NCI-H510A (cell line): ENCODE results near the gene C10orf62.

Experiments used
- DNase-seq: peaks from one replicate; lab custom pipeline; 2025; lab: John Stamatoyannopoulos, UW

Gene C10orf62

GRCh38 chr10:97585439-97585811 lies 4.1 kb upstream of the C10orf62 start:
- no peak for DNase-seq

DNA sequence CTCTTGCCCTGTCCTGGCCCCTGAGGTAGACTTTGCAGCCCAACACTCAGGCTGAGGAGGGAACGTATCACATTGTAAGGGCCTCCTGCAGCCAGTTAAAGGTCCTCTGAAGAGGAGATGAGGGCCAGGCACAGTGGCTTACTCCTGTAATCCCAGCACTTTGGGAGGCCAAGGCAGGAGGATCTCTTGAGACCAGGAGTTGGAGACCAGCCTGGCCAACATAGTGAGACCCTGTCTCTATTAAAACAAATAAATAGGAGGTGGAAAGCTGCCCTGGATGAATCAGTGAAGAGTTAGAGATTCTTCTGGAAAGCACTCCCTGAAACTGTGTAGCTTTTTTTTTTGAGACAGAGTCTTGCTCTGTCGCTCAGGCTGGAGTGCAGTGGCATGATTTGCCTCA lies 2.3 kb upstream of the C10orf62 start:
- no peak for DNase-seq

GRCh38 chr10:97590082-97590747 lies 694 bp downstream of the C10orf62 start:
- no peak for DNase-seq

- DNase-seq = no peak
Observed at GRCh38 chr10:97590748-97591495, 1.4 kb downstream of the C10orf62 start.

GRCh38 chr10:97593421-97593820 lies 3.9 kb downstream of the C10orf62 start:
- DNase-seq = no peak

DNA sequence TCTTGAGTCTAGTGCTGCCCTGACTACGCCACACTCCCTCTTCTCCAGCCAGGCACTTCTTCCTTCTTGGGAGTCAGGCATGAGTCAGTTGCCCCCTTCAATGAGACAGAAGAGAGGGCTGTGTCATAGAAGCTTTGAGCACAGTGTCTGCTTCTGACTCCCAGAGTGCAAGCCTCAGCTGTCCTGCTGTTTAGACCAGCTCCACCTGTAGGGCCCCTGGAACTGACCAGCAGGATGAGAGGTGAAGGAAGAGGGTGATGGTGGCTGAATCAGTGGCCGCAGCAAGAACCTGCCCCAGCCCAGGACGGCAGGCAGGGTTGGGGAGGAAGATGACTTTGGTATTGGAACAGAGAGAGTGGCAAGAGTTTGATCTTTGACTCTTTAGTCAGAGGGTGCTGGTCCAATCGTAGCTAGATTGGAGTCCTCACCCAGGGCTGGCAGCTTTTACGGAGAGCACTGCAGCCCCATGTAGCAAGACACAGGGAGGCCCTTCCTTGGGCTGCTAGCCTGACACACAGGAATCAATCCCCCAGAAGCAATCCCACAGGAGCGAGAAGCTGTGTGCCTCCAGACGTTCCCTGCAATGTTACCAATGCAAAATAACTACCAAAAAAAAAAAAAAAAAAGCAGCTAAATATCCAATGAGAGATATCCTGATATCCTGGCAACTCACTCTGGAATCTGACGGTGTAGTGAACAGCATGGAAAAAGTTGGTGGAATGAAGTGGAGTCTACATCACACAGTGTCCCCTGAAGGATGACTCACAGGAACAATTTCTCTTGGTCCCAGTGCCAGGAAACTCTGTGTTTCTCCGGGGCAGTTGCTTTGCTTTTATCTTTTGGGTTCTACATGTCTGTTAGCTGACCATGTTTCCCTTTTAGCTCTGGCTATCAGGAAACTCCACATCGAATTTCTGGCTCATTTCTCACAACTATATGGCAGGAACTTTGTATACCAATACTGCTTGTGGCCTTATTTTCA lies 6.9 kb downstream of the C10orf62 start:
- DNase-seq = no peak

DNA sequence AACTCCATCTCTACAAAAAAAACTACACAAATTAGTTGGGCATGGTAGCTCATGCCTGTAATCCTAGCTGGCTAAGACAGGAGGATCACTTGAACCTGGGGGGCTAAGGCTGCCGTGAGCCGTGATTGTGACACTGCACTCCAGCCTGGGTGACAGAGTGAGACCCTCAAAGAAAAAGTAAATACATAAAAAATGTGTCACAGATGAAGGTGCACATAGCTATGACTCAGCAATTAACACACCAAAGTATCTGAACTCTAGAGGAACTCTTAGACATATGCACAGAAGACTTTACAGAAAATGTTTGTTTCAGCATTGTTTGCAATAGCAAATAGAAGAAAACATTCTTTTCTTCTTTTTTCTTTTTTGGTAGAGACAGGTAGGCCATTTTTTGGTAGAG lies 8.3 kb downstream of the C10orf62 start:
- no peak for DNase-seq

DNA sequence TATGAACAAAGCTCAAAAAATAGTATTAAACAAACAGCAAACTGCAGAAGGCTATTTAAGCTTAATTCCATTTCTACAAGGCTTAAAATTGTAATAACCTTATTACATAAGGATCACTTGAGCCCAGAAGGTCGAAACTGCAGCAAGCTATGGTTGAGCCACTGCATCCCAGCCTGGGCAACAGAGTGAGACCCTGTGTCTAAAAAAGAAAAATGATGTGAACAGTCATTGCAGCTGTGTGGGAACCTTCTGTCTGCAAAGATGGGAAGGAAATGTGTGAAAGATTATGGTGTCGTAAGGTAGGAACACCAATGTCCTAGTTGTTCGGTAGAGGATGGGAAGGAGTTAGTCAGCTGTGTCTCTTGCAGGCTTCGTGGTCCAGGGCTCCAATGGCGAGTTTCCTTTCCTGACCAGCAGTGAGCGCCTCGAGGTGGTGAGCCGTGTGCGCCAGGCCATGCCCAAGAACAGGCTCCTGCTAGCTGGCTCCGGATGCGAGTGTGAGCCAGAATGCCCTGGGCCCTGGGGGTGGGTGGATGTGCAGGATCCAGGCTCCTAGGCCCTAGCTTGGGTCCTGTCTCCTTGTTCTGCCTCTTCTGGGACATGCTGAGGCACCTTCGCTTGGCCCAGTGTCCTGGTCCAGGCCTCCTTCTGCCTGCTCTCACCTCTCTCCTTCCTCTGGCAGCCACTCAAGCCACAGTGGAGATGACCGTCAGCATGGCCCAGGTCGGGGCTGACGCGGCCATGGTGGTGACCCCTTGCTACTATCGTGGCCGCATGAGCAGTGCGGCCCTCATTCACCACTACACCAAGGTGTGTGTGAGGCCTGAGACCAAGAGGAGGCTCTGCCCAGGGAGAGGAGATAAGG lies 9.1 kb downstream of the C10orf62 start:
- DNase-seq = no peak

- DNase-seq = no peak
Observed at GRCh38 chr10:97599272-97599619, 9.7 kb downstream of the C10orf62 start.

DNA sequence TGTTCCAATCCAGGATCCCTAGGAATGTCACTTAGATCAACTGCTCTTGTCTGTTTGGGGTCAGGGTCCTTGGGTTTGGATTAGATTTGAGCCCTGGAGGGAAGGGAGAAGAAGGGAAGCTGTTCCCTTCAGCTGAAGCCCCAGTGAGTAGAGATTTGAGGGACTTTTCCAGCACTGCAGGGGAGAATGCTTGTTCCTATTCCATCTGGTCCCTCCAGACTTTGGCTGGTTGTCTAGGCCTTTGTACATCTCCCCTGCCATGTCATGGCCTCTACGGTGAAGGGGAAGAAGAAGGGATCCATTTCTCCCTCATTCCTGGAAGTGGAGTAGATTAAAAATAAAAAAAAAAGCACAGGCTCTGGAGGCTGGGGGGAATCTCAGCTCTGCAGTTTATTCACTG lies 11.1 kb downstream of the C10orf62 start:
- no peak for DNase-seq

DNA sequence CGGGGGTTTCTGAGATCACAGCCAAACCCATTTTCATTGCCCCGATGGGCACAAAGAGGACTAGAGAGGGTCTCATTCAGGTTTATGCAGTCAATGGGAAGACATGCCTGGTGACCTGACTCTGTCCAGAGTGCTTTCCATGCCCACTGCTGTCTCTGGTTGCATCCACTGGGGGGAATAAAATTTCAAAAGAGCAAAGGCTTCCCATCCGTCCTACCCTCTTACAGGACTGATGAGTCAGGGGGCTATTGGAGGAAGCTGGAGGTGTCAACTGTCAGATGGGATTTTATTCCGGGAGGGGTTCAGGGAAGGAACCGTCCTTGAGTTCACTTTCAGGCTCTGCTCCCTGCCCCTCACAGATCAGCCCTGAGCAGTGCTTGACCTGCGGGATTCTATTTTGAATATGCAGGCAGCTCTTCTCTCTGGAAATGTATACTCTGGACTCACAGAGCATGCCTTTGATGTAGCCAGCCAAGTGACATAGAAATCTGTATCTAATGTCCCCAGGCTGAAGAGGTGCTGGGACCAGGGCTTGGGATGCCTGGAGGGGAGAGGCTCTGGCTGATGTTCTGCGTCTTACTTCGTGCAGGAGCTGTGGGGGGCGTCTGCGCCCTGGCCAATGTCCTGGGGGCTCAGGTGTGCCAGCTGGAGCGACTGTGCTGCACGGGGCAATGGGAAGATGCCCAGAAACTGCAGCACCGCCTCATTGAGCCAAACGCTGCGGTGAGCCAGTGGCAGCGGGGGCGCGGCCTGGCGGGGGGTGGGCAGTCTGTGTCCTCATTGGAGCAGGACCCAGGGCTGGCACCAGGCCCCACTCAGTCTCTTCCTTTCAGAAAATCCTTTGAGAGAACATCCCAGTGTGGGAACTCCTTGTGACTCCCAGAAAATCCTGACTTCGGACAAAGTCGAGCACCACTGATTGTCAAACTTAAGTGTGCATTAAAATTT lies 12.0 kb downstream of the C10orf62 start:
- no peak for DNase-seq

DNA sequence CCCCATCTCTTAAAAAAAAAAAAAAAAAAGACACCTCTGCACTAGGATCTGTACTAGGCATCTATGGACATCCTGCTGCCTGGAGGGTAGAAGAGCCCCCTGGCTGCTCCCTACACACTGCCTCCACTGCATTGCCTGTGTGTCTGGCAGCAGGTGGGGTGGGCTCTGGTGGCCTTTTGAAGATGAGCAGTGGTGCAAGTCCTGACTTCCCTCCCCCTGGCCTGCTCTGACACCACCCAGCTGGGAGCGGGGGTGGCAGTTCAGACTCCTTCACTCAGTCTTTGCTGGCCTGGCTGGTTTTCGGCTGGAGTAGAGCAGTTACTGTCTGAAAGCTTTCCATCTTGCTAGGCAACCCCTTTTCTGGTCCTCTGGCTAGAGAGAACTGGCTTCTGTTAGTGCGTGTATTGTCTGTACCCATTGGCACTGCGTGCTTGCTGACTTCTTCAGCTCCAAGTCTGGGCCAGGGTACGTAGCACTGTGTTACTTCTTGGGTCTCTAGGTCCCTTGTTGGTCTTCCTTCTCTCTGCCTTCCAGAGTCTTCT lies 17.6 kb downstream of the C10orf62 start:
- no peak for DNase-seq

- no peak for DNase-seq
Observed at GRCh38 chr10:97608991-97609561, 19.6 kb downstream of the C10orf62 start.

- no peak for DNase-seq
Observed at GRCh38 chr10:97611473-97611872, 22.0 kb downstream of the C10orf62 start.

GRCh38 chr10:97612386-97612785 lies 22.9 kb downstream of the C10orf62 start:
- DNase-seq = no peak

- DNase-seq = no peak
Observed at GRCh38 chr10:97618285-97618684, 28.8 kb downstream of the C10orf62 start.

DNA sequence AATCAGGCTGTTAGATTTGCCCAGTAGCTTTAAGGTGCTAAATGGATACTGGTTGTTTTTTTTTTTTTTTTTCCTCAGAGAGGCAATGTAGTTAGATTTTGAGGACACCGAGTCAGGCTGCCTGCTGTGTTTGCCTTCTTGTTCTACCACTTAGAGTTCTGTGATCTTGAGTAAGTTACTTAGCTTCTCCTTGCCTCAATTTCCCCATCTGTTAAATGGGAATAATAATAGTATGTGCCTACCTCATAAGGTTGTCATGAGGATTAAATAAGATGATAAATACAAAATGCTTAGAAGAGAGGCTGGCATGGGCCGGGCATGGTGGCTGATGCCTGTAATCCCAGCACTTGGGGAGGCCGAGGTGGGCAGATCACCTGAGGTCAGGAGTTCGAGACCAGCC lies 29.2 kb downstream of the C10orf62 start:
- no peak for DNase-seq

GRCh38 chr10:97623277-97623676 lies 33.8 kb downstream of the C10orf62 start:
- no peak for DNase-seq

- DNase-seq = no peak
Observed at GRCh38 chr10:97627731-97628130, 38.2 kb downstream of the C10orf62 start.

GRCh38 chr10:97628228-97628627 lies 38.7 kb downstream of the C10orf62 start:
- DNase-seq = no peak
